H1 (cell line): Measurements from ENCODE around the gene NTRK1. TPM values are rescaled to one million over a fixed set of nuclear protein-coding genes. Genes with fewer than 3 reads are reported as not detected.

ENCODE experiments used
- CTCF ChIA-PET: fragments of 300-600 bp; sonication (Branson Sonifier 250); formaldehyde crosslinking; loops from one replicate; lab custom pipeline; 2021; ENCODE audit not compliant: partially characterized antibody; lab: Charles Lee
- POLR2A ChIA-PET: fragments of 300-600 bp; sonication (Branson Sonifier 250); formaldehyde crosslinking; loops from one replicate; lab custom pipeline; 2021; ENCODE audit warnings: inconsistent platforms; ENCODE audit not compliant: partially characterized antibody; lab: Charles Lee
- DNase-seq, 2 experiments: peaks; one replicate each; pipeline versions ENCODE4 v3.0.0 to v3.0.0-alpha.2; 2010 to 2022; ENCODE audit warnings: low spot score in 2 of 2, low read depth in 1 of 2, mixed read lengths in 1 of 2
- FAIRE-seq: peaks from 2 replicates; lab custom pipeline; 2011; peaks lifted over from hg19 to GRCh38; lab: Jason Lieb, UNC
- H2AFZ ChIP-seq: 2 replicates; pipeline ENCODE4 v1.8.1; 2012; ENCODE audit warnings: low read length, inconsistent platforms
- H2AK5ac ChIP-seq: 2 replicates; pipeline ENCODE4 v1.6.1; 2013; ENCODE audit warnings: low read depth, low read length
- H2BK120ac ChIP-seq: replicated peaks from 2 replicates; pipeline ENCODE3; 2013; ENCODE audit warnings: low read depth, low read length, inconsistent platforms
- H2BK12ac ChIP-seq: 2 replicates; pipeline ENCODE4 v1.6.1; 2013; ENCODE audit warnings: low read depth, low read length
- H2BK15ac ChIP-seq: 2 replicates; pipeline ENCODE4 v1.6.1; 2013; ENCODE audit warnings: low read length
- H2BK20ac ChIP-seq: 2 replicates; pipeline ENCODE4 v1.6.1; 2013; ENCODE audit warnings: low read length
- H2BK5ac ChIP-seq: 2 replicates; pipeline ENCODE4 v1.6.1; 2013; ENCODE audit warnings: low read depth, low read length
- H3K14ac ChIP-seq: 2 replicates; pipeline ENCODE4 v1.6.1; 2013; ENCODE audit warnings: inconsistent platforms; ENCODE audit not compliant: insufficient read length
- H3K18ac ChIP-seq: 2 replicates; pipeline ENCODE4 v1.6.1; 2013; ENCODE audit warnings: low read length; ENCODE audit errors: extremely low read depth
- H3K23ac ChIP-seq: 2 replicates; pipeline ENCODE4 v1.6.1; 2013; ENCODE audit warnings: inconsistent platforms; ENCODE audit not compliant: insufficient read length
- H3K23me2 ChIP-seq: 2 replicates; pipeline ENCODE4 v1.6.1; 2013; ENCODE audit warnings: low read depth, low read length
- H3K27ac ChIP-seq: 2 replicates; pipeline ENCODE4 v1.6.1; 2011; ENCODE audit warnings: low read depth, low read length, inconsistent platforms
- H3K27me3 ChIP-seq, 4 experiments: replicated peaks in 1 of 4; 1 replicate in 1 of 4; 2 replicates in 3 of 4; pipeline versions ENCODE4 v1.6.1 to v1.8.1; 2011 to 2013; ENCODE audit warnings: low read length in 3 of 4, mild to moderate bottlenecking in 3 of 4, inconsistent platforms in 2 of 4, mixed read lengths in 2 of 4, moderate library complexity in 1 of 4; ENCODE audit not compliant: control insufficient read depth in 3 of 4, insufficient read depth in 3 of 4; ENCODE audit errors: extremely low read depth in 1 of 4
- H3K36me3 ChIP-seq, 4 experiments: 2 replicates each; pipeline versions ENCODE4 v1.6.1 to v1.8.1; 2011 to 2013; ENCODE audit warnings: mild to moderate bottlenecking in 4 of 4, low read length in 3 of 4, moderate library complexity in 2 of 4, control low read depth in 1 of 4, inconsistent platforms in 1 of 4; ENCODE audit not compliant: insufficient read depth in 4 of 4, control insufficient read depth in 2 of 4
- H3K4ac ChIP-seq: replicated peaks from 2 replicates; pipeline ENCODE3; 2013; ENCODE audit warnings: low read length, low read depth, mixed read lengths, inconsistent platforms; ENCODE audit not compliant: insufficient read length
- H3K4me1 ChIP-seq, 4 experiments: replicated peaks in 1 of 4; 1 replicate in 1 of 4; 2 replicates in 3 of 4; pipeline versions ENCODE4 v1.6.1 to v1.8.1; 2011 to 2013; ENCODE audit warnings: low read length in 3 of 4, inconsistent platforms in 2 of 4, mixed read lengths in 1 of 4; ENCODE audit not compliant: insufficient read depth in 4 of 4, control insufficient read depth in 3 of 4
- H3K4me2 ChIP-seq, 2 experiments: 2 replicates each; pipeline versions ENCODE4 v1.6.1 to v1.8.1; 2011 to 2013; ENCODE audit warnings: low read depth in 2 of 2, low read length in 2 of 2, control low read depth in 1 of 2, inconsistent platforms in 1 of 2, mild to moderate bottlenecking in 1 of 2; ENCODE audit not compliant: insufficient read depth in 1 of 2
- H3K4me3 ChIP-seq, 4 experiments: fragments of 200-600, 300-600 bp in 1 of 4; sonication (generic), shearing (Covaris generic), sonication (Bioruptor Twin) in 1 of 4; 2 replicates each; pipeline versions ENCODE4 v1.5.1 to v1.8.1; 2011 to 2016; ENCODE audit warnings: low read length in 4 of 4, low read depth in 3 of 4, control low read depth in 2 of 4, inconsistent platforms in 2 of 4, mild to moderate bottlenecking in 2 of 4, mixed read lengths in 1 of 4, moderate library complexity in 1 of 4; ENCODE audit not compliant: insufficient read depth in 2 of 4; ENCODE audit errors: extremely low read depth in 1 of 4
- H3K56ac ChIP-seq: replicated peaks from 2 replicates; pipeline ENCODE3; 2013; ENCODE audit warnings: low read depth, mild to moderate bottlenecking, mixed read lengths, low read length, inconsistent platforms; ENCODE audit not compliant: insufficient read length
- H3K79me1 ChIP-seq: 2 replicates; pipeline ENCODE4 v1.6.1; 2013; ENCODE audit warnings: low read depth, low read length, control low read depth
- H3K79me2 ChIP-seq, 2 experiments: 2 replicates each; pipeline versions ENCODE4 v1.6.1 to v1.8.1; 2012 to 2013; ENCODE audit warnings: low read length in 2 of 2, mild to moderate bottlenecking in 2 of 2, inconsistent platforms in 1 of 2; ENCODE audit not compliant: insufficient read depth in 2 of 2, control insufficient read depth in 1 of 2
- H3K9ac ChIP-seq, 4 experiments: replicated peaks in 1 of 4; 1 replicate in 1 of 4; 2 replicates in 3 of 4; pipeline versions ENCODE4 v1.6.1 to v1.8.1; 2011 to 2013; ENCODE audit warnings: low read depth in 3 of 4, low read length in 3 of 4, control low read depth in 2 of 4, mild to moderate bottlenecking in 2 of 4, moderate library complexity in 2 of 4, inconsistent platforms in 1 of 4; ENCODE audit errors: extremely low read depth in 1 of 4
- H3K9me3 ChIP-seq, 2 experiments: 2 replicates each; pipeline versions ENCODE4 v1.6.1 to v1.8.1; 2012 to 2013; ENCODE audit warnings: mild to moderate bottlenecking in 2 of 2, moderate library complexity in 2 of 2, control low read depth in 1 of 2, inconsistent platforms in 1 of 2, low read depth in 1 of 2, low read length in 1 of 2, mixed read lengths in 1 of 2; ENCODE audit not compliant: insufficient read depth in 2 of 2
- H4K20me1 ChIP-seq, 2 experiments: replicated peaks in 1 of 2; 2 replicates each; pipeline versions ENCODE3 to v1.8.1; 2011 to 2013; ENCODE audit warnings: inconsistent platforms in 2 of 2, low read length in 2 of 2, mild to moderate bottlenecking in 1 of 2; ENCODE audit not compliant: insufficient read depth in 2 of 2, control insufficient read depth in 1 of 2
- H4K5ac ChIP-seq: 2 replicates; pipeline ENCODE4 v1.6.1; 2013; ENCODE audit warnings: low read length, low read depth, mixed read lengths, inconsistent platforms; ENCODE audit not compliant: insufficient read length
- H4K8ac ChIP-seq: 2 replicates; pipeline ENCODE4 v1.8.0; 2013; ENCODE audit warnings: mild to moderate bottlenecking, moderate library complexity, low read length, inconsistent platforms; ENCODE audit not compliant: insufficient read depth; ENCODE audit errors: extremely low read depth
- H4K91ac ChIP-seq: replicated peaks from 2 replicates; pipeline ENCODE3; 2013; ENCODE audit warnings: low read length, mixed read lengths, inconsistent platforms; ENCODE audit not compliant: insufficient read length
- CHD1 ChIP-seq: IDR thresholded peaks from 2 replicates; pipeline ENCODE4 v1.6.1; 2012; ENCODE audit warnings: low read depth, low read length, improper control_type of control experiment
- EZH2 ChIP-seq: fragments of 200-600 bp; sonication (generic); IDR thresholded peaks from 2 replicates; pipeline ENCODE4 v1.7.1; 2012; ENCODE audit warnings: low read depth, mild to moderate bottlenecking, moderate library complexity, low read length, inconsistent platforms; ENCODE audit not compliant: severe bottlenecking
- FOSL1 ChIP-seq: IDR thresholded peaks from 2 replicates; pipeline ENCODE4 v1.6.1; 2011; ENCODE audit warnings: mild to moderate bottlenecking, low read depth, low read length, moderate library complexity; ENCODE audit not compliant: insufficient read depth
- KDM4A ChIP-seq: IDR thresholded peaks from one replicate; pipeline ENCODE4 v1.7.1; 2012; ENCODE audit warnings: low read depth, mild to moderate bottlenecking, moderate library complexity, low read length, inconsistent platforms; ENCODE audit not compliant: severe bottlenecking
- SUZ12 ChIP-seq: fragments of 200-600 bp; sonication (generic); IDR thresholded peaks from 2 replicates; pipeline ENCODE4 v1.6.1; 2012; ENCODE audit warnings: mild to moderate bottlenecking, inconsistent platforms, low read length, moderate library complexity, mixed read lengths
- WGBS, 2 experiments: shearing (Covaris generic) in 1 of 2; methylation state at CpG; one replicate each; pipeline versions ENCODE4 v1.1.6 to v1.1.7; 2013 to 2015; ENCODE audit warnings: low lambda C conversion rate in 2 of 2, mixed read lengths in 2 of 2, inconsistent platforms in 1 of 2, low coverage in 1 of 2, missing lambda C conversion rate in 1 of 2; ENCODE audit not compliant: insufficient replicate concordance in 2 of 2, insufficient coverage in 1 of 2, insufficient read length in 1 of 2; ENCODE audit errors: extremely low coverage in 1 of 2, missing lambda C conversion rate in 1 of 2; 5-methylcytosine and 5-hydroxymethylcytosine counted together
- polyA plus RNA-seq, 7 experiments: library from polyadenylated mRNA; depleted of rRNA in 3 of 7; stranded (reverse) in 5 of 7; unstranded in 2 of 7; fragments of >200 nt in 5 of 7; fragments of 200-250 nt in 2 of 7; gene quantifications; 1 replicate in 5 of 7; 2 replicates in 1 of 7; 4 replicates in 1 of 7; pipeline versions ENCODE4 v1.2.1 to v1.2.3, GENCODE V29; 2011 to 2013; ENCODE audit warnings: missing spikeins in 2 of 7, mixed read lengths in 2 of 7
- total RNA-seq: library from RNA; stranded (reverse); fragmentation: NEBNext Ultra II Directional; extraction: Animal tissue kit (Norgen Biotek cat#: 25700); gene quantifications from 2 replicates; pipeline ENCODE4 v1.2.1, GENCODE V29; 2021
- TF ChIP-seq, protein P1 (sequence below): IDR thresholded peaks from 2 replicates; pipeline ENCODE4 v1.6.1; 2012; ENCODE audit warnings: inconsistent platforms
- TF ChIP-seq, protein P2 (sequence below), 3 experiments: IDR thresholded peaks; 1 replicate in 2 of 3; 2 replicates in 1 of 3; pipeline versions ENCODE4 v1.5.1 to v1.6.1; 2011; ENCODE audit warnings: low read length in 3 of 3, mild to moderate bottlenecking in 3 of 3, inconsistent platforms in 2 of 3, low read depth in 1 of 3, moderate library complexity in 1 of 3; ENCODE audit not compliant: insufficient read depth in 1 of 3; ENCODE audit errors: control extremely low read depth in 1 of 3

NTRK1 gene
- total and polyA plus RNA-seq, 2 of the 8 experiments (the other 6 are each of a cell fraction or from before 2014, with no cell fraction given) = 0.12 to 0.24 TPM

DNA sequence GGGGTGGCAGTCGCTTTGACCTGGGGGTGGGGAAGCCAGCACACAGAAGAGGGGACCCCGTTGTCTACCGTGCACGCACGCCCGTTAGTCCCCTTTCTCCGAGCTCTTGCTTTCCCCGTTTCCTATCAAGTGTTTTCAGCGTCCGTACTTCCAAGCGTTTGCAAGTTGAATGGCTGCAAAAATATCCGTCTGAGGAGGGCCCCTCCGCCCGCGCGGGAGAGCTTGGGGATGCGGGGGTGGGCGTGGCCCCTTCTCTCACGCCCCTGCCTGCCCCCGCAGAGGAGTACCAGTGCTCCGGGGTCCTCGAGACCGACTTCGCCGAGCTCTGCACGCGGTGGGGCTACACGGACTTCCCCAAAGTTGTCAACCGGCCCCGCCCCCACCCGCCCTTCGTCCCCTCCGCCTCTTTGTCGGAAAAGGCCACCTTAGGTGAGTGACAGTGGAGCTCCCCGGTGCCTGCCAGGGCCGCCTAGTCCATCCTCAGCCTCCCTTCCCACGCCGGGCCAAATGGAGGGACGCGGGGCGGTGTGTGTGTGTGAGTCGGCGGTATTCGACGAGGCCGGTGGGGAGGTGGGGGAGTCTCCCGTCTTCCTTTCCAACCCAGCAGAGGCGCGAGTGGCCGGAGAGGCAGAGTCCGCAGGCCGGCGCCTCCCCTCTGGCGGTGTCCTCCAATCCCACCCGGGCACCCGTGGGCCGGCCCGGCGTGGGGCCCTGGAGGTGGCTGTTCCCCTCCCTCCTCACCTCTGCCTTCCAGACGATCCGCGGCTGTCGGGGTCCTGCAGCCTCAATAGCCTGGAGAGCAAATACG, 63.2 kb downstream of the NTRK1 start:
- Histone ChIP-seq H3K23me2 (peaks cover 9% of the 10 kb centered on the region; the same call in 1 of the 2 replicates), H4K91ac (no peak overlapping the region), H3K27ac (no peak overlapping the region), H3K36me3 (no peaks in the 10 kb centered on the region), H4K8ac (no peak overlapping the region), H2BK120ac (no peak overlapping the region), H3K4me2 (peak overlapping the region; percentile 94 to 98), H3K9me3 (no peaks in the 10 kb centered on the region), H3K27me3 (peaks cover 74 to 97% (median 91%) of the 10 kb centered on the region in 4 experiments), H3K79me1 (no peaks in the 10 kb centered on the region), H2BK12ac (peak overlapping the region; percentile 27; the same call in 1 of the 2 replicates), H2BK20ac (no peak overlapping the region), H3K4me3 (peak overlapping the region; percentile 35 to 63 (median 42)), H3K9ac (no peak overlapping the region), H2AFZ (no peak overlapping the region), H3K56ac (no peak overlapping the region), H3K79me2 (no peaks in the 10 kb centered on the region), H2BK15ac (0 out of 2 replicates have a peak overlapping the region, but pooled peaks have one; percentile 29), H4K5ac (no peak overlapping the region), H3K4me1 (peaks cover 3 to 23% (median 10%) of the 10 kb centered on the region in 4 experiments; a peak in 6 of 7 replicates), H4K20me1 (peaks cover 4 to 19% of the 10 kb centered on the region in 2 experiments), H3K4ac (no peak overlapping the region), H2BK5ac (no peak overlapping the region), H2AK5ac (no peak overlapping the region), H3K23ac (no peak overlapping the region), H3K18ac (peak overlapping the region; percentile 60; the same call in 1 of the 2 replicates), H3K14ac (no peak overlapping the region)
- FAIRE-seq = no peak
- DNase-seq = peak in 1 of 2 experiments; percentile 74
- CTCF ChIA-PET = interaction anchor here (0.9 to 11.8 kb wide), 11 partner anchors 9 to 300 kb away, joined by 3 to 287 read pairs (median 6); partner anchors contain the start of genes INSRR, NTRK1 and PEAR1
- POLR2A ChIA-PET = interaction anchor here (0.6 to 2.3 kb wide), 8 partner anchors 9 to 215 kb away, joined by 3 to 10 read pairs (median 4); no protein-coding TSS in a partner anchor
- 3% methylated on average over 53 of the region's 64 CpGs; no CpG with 5 or more reads in 1 of the 2 experiments for WGBS, 2 experiments
- TF ChIP-seq CHD1 (no peak), EZH2 (peak; percentile 61), SUZ12 (peak; percentile 62), FOSL1 (no peak), KDM4A (peak; percentile 58)
- TF ChIP-seq, protein P1, sequence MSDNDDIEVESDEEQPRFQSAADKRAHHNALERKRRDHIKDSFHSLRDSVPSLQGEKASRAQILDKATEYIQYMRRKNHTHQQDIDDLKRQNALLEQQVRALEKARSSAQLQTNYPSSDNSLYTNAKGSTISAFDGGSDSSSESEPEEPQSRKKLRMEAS = peak; percentile 52; the same call in 1 of the 2 replicates
- TF ChIP-seq, protein P2, sequence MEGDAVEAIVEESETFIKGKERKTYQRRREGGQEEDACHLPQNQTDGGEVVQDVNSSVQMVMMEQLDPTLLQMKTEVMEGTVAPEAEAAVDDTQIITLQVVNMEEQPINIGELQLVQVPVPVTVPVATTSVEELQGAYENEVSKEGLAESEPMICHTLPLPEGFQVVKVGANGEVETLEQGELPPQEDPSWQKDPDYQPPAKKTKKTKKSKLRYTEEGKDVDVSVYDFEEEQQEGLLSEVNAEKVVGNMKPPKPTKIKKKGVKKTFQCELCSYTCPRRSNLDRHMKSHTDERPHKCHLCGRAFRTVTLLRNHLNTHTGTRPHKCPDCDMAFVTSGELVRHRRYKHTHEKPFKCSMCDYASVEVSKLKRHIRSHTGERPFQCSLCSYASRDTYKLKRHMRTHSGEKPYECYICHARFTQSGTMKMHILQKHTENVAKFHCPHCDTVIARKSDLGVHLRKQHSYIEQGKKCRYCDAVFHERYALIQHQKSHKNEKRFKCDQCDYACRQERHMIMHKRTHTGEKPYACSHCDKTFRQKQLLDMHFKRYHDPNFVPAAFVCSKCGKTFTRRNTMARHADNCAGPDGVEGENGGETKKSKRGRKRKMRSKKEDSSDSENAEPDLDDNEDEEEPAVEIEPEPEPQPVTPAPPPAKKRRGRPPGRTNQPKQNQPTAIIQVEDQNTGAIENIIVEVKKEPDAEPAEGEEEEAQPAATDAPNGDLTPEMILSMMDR (IDR thresholded peaks at IDR 0.05; ENCODE audit: control extremely low read depth in 1 of 3, insufficient read depth in 1 of 3, low read depth in 1 of 3, low read length in 3 of 3) = 0 out of 4 replicates have a peak, but pooled peaks of 1 of the 3 experiments have one; percentile 2
